Chondrocyte (in vitro differentiated cells): ENCODE results near the gene TIFAB. TPM values are rescaled to one million over a fixed set of nuclear protein-coding genes. Genes with fewer than 3 reads are reported as not detected.
A peak's percentile ranks its signal among the peaks of the same experiment; 100 is the strongest.

ENCODE experiments used
- DNase-seq: peaks from one replicate; pipeline ENCODE4 v3.0.0; 2021; ENCODE audit warnings: mixed read lengths, low spot score
- H3K27ac Mint-ChIP-seq: one replicate; pipeline ENCODE4 v1.8.0; 2021; ENCODE audit warnings: mild to moderate bottlenecking, moderate library complexity, mixed read lengths; ENCODE audit not compliant: unreplicated experiment
- H3K27me3 Mint-ChIP-seq: 2 replicates; pipeline ENCODE4 v1.8.0; 2021; ENCODE audit warnings: low read depth, mixed read lengths
- H3K36me3 Mint-ChIP-seq: 2 replicates; pipeline ENCODE4 v1.8.0; 2021; ENCODE audit warnings: low read depth, mixed read lengths
- H3K4me1 Mint-ChIP-seq: 2 replicates; pipeline ENCODE4 v1.8.0; 2021; ENCODE audit warnings: low read depth, mild to moderate bottlenecking, mixed read lengths
- H3K4me3 Mint-ChIP-seq: one replicate; pipeline ENCODE4 v1.8.0; 2021; ENCODE audit warnings: mild to moderate bottlenecking, moderate library complexity, mixed read lengths; ENCODE audit not compliant: unreplicated experiment
- H3K9me3 Mint-ChIP-seq: 2 replicates; pipeline ENCODE4 v1.8.0; 2021; ENCODE audit warnings: low read depth, mixed read lengths
- CTCF ChIP-seq: fragments of 200-600 bp; sonication (generic); IDR thresholded peaks from 2 replicates; pipeline ENCODE4 v1.5.0; 2021; ENCODE audit warnings: antibody characterized with exemption, mild to moderate bottlenecking, moderate library complexity
- total RNA-seq: library from RNA; stranded (reverse); gene quantifications from 3 replicates; pipeline ENCODE4 v1.2.1, GENCODE V29; 2021

The TIFAB gene
- total RNA-seq, 1 donor from 2014 or later: not detected

DNA sequence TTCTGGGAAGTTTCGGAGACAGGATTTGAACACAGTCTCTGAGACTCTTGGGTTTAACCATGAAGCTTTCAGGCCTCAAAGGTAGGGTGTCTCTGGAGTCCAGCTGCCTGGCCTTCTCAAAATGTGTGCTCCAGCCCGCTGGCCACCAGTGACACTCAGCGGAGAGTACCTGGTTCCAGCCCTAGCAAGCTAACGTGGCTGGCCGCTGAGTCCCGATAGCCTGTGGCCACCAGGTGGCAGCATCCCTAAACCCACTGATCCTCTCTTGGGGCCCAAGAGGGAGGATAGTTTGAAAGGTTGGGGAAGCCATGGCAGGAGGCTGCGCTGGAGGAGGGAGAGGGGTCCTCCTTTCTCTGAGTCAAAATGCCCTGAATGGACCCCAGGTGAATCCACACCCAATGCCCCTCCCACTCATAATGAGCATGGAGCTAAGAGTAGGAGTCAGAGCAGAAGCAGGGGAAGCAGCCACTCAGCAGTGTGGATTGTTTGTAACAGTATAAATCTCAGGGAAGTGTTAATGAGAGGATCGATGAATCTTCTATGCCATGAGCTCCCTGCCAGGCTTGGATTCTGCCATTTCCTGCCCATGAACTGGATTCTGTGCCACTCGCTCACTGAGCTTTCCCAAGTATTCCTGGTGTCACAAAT is 5.4 kb upstream of the TIFAB start:
- TF ChIP-seq CTCF: peak; percentile 84
- H3K36me3 Mint-ChIP-seq: peaks cover 1% of the 10 kb centered on the region
- H3K27me3 Mint-ChIP-seq: peaks cover 44% of the 10 kb centered on the region
- H3K4me1 Mint-ChIP-seq: peaks cover 13% of the 10 kb centered on the region
- H3K9me3 Mint-ChIP-seq: no peaks in the 10 kb centered on the region
- no peak overlapping the region for H3K27ac Mint-ChIP-seq
- H3K4me3 Mint-ChIP-seq: no peak overlapping the region
- DNase-seq: peak; percentile 53

GRCh38 chr5:135456238-135457099 is 4.3 kb upstream of the TIFAB start:
- Mint-ChIP-seq H3K27me3 (peaks cover 44% of the 10 kb centered on the region), H3K4me3 (no peak overlapping the region), H3K36me3 (peaks cover 1% of the 10 kb centered on the region), H3K27ac (no peak overlapping the region), H3K4me1 (peaks cover 13% of the 10 kb centered on the region), H3K9me3 (no peaks in the 10 kb centered on the region)
- no peak for TF ChIP-seq CTCF
- DNase-seq: peak; percentile 47

DNA sequence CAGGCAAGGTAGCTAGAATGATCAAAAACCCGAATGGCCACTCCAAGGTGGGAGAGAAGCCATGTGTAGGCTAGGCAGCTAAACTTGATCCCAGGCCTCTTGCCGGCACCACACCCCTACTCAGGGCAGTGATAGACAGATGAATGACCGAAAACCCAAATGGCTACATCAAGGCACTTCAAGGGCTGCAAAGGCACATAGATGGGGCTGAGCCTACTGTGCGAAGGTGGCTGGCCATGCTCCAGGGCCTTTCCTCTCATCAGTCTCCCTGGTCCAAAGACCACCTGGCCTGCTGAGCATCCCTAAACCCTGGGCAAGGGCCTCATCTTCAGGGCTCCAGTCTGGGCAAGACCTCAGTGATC is 3.7 kb upstream of the TIFAB start:
- peak; percentile 58 for DNase-seq
- no peak for TF ChIP-seq CTCF
- Mint-ChIP-seq H3K27ac (no peak overlapping the region), H3K9me3 (no peaks in the 10 kb centered on the region), H3K4me1 (peaks cover 13% of the 10 kb centered on the region), H3K4me3 (no peak overlapping the region), H3K27me3 (peaks cover 40% of the 10 kb centered on the region), H3K36me3 (peaks cover 1% of the 10 kb centered on the region)

DNA sequence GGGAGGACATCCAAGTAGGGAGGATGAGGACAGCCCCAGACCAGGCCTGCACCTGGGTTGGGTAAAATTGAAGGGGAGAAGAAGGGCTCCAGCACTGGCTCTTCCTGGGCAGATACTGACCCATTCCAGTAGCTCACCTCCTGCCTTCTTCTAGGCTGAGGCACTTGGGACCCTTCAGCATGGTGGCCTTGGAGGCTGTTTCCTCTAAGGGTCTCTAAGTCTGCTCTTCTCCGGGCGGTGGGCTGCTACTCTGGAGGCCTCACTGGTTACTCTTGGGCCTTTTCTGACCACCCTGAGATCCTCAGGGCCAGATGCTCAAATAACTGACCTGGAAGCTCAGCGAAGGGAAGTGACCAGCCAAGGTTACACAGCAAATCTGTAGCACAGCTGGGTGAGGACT is 2.8 kb upstream of the TIFAB start:
- Mint-ChIP-seq H3K36me3 (no peaks in the 10 kb centered on the region), H3K4me3 (no peak overlapping the region), H3K27ac (no peak overlapping the region), H3K4me1 (peaks cover 13% of the 10 kb centered on the region), H3K9me3 (no peaks in the 10 kb centered on the region), H3K27me3 (peaks cover 39% of the 10 kb centered on the region)
- peak; percentile 21 for DNase-seq
- TF ChIP-seq CTCF: no peak

DNA sequence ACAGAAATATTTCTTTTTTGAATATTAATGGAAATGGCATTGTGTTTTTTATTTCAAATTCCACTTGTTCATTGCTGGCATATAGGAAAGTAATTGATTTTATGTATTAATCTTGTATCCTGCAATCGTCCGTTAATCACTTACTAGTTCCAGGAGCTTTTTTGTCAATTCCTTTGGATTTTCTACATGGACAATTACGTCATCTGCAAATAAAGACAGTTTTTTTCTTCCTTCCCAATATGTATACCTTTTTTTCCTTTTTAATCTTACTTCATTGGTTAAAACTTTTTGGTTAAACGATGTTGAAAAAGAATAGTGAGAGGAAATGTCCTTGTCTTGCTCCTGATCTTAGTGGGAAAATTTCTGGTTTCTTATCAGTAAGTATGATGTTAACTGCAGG is 1.5 kb upstream of the TIFAB start:
- Mint-ChIP-seq H3K9me3 (no peaks in the 10 kb centered on the region), H3K27ac (no peak overlapping the region), H3K4me3 (no peak overlapping the region), H3K27me3 (peaks cover 42% of the 10 kb centered on the region), H3K4me1 (peaks cover 6% of the 10 kb centered on the region), H3K36me3 (no peaks in the 10 kb centered on the region)
- TF ChIP-seq CTCF: no peak
- DNase-seq: no peak
